ENCODE results near the gene MMP20.

DNA sequence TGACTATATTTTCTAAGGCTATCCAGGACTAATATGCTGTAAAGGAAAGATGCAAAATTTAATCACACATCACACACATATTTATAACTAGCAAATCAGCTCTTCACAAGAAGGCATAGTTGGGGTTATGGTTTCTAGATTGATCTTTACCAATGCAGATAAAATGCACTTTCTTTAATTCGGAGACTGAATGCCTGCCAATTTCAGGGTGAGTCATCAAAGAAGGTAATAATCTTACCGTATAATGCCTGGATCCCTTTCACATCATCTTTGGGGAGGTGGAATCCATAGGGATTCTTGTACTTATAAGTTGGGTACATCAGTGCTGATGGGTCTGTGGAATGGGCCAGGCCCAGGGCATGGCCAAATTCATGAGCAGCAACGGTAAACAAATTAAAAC, 16.4 kb downstream of the MMP20 start:
- TF ChIP-seq, protein P1, sequence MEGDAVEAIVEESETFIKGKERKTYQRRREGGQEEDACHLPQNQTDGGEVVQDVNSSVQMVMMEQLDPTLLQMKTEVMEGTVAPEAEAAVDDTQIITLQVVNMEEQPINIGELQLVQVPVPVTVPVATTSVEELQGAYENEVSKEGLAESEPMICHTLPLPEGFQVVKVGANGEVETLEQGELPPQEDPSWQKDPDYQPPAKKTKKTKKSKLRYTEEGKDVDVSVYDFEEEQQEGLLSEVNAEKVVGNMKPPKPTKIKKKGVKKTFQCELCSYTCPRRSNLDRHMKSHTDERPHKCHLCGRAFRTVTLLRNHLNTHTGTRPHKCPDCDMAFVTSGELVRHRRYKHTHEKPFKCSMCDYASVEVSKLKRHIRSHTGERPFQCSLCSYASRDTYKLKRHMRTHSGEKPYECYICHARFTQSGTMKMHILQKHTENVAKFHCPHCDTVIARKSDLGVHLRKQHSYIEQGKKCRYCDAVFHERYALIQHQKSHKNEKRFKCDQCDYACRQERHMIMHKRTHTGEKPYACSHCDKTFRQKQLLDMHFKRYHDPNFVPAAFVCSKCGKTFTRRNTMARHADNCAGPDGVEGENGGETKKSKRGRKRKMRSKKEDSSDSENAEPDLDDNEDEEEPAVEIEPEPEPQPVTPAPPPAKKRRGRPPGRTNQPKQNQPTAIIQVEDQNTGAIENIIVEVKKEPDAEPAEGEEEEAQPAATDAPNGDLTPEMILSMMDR (IDR thresholded peaks at IDR 0.05 in 4 of 5, conservative IDR thresholded peaks at IDR 0.05 in 1 of 5): no peak
- TF ChIP-seq POLR2A (IDR thresholded peaks at IDR 0.05): no peak

Measured in gastrocnemius medialis (tissue), 4 donors.